HepG2 (cell line): ENCODE results near the gene KRTAP4-16. TPM values are rescaled to one million over a fixed set of nuclear protein-coding genes. Genes with fewer than 3 reads are reported as not detected.
A peak's percentile ranks its signal among the peaks of the same experiment; 100 is the strongest.
"Not testable (repeated sequence)": the region's sequence is repeated elsewhere in the genome, so short reads cannot be mapped to it uniquely, and the experiment has no call there.

Experiments used
- ATAC-seq: fragments of 200-7000 bp; cut with Tn5 transposase; 3 replicates; pipeline ENCODE4 v1.9.1; 2020; ENCODE audit warnings: mild to moderate bottlenecking, moderate library complexity
- BruUV-seq: library from RNA; stranded (reverse); fragments of 400-500 nt; replicated peaks from 2 replicates; lab custom pipeline; 2021; lab: Mats Ljungman, UMichigan
- CTCF ChIA-PET: fragments of 300-600 bp; formaldehyde crosslinking; extraction: SDS; loops from one replicate; lab custom pipeline; 2021; ENCODE audit warnings: low total read pairs, inconsistent platforms, low intra/inter-chr PET ratio; lab: Yijun Ruan, JAX
- POLR2A ChIA-PET: fragments of 350-600 bp; sonication (Branson Sonifier 250); formaldehyde crosslinking; loops from one replicate; lab custom pipeline; 2020; ENCODE audit warnings: antibody characterized with exemption, inconsistent platforms; lab: Yijun Ruan, JAX
- DNase-seq: peaks from one replicate; pipeline ENCODE4 v3.0.0-alpha.2; 2015; ENCODE audit warnings: low spot score
- FAIRE-seq: peaks from 3 replicates; lab custom pipeline; 2011; peaks lifted over from hg19 to GRCh38; lab: Jason Lieb, UNC
- H2AFZ ChIP-seq: one replicate; pipeline ENCODE4 v1.6.1; 2011; ENCODE audit warnings: low read length, inconsistent platforms
- H3K27ac ChIP-seq: fragments of 300-600 bp; 3 replicates; pipeline ENCODE4 v1.8.0; 2011; ENCODE audit warnings: mixed run types, mild to moderate bottlenecking, mixed read lengths, low read length, inconsistent platforms; ENCODE audit not compliant: insufficient read depth; ENCODE audit errors: extremely low read length
- H3K27me3 ChIP-seq, 2 experiments: fragments of 200-600 bp in 1 of 2; 2 replicates in 1 of 2; 3 replicates in 1 of 2; pipeline versions ENCODE4 v1.6.0 to v1.8.0; 2011; ENCODE audit warnings: low read length in 2 of 2, mild to moderate bottlenecking in 2 of 2, moderate library complexity in 2 of 2, inconsistent platforms in 1 of 2; ENCODE audit not compliant: insufficient read depth in 2 of 2, control insufficient read depth in 1 of 2
- H3K36me3 ChIP-seq, 2 experiments: fragments of 200-600 bp in 1 of 2; replicated peaks in 1 of 2; 2 replicates in 1 of 2; 3 replicates in 1 of 2; pipeline versions ENCODE4 v1.5.1 to v1.8.0; 2011; ENCODE audit warnings: low read length in 2 of 2, inconsistent platforms in 1 of 2; ENCODE audit not compliant: insufficient read depth in 2 of 2, control insufficient read depth in 1 of 2
- H3K4me1 ChIP-seq: 2 replicates; pipeline ENCODE4 v1.5.1; 2012; ENCODE audit warnings: low read length, inconsistent platforms; ENCODE audit not compliant: insufficient read depth
- H3K4me2 ChIP-seq: 2 replicates; pipeline ENCODE4 v1.6.0; 2011; ENCODE audit warnings: low read depth, low read length, inconsistent platforms
- H3K4me3 ChIP-seq, 3 experiments: fragments of 200-600 bp in 1 of 3; sonication (generic), shearing (Covaris generic) in 1 of 3; replicated peaks in 1 of 3; 2 replicates each; pipeline ENCODE4 v1.5.1; 2011 to 2016; ENCODE audit warnings: low read length in 3 of 3, inconsistent platforms in 2 of 3, low read depth in 2 of 3, mild to moderate bottlenecking in 2 of 3, control low read depth in 1 of 3, mixed read lengths in 1 of 3; ENCODE audit not compliant: insufficient read depth in 1 of 3
- H3K79me2 ChIP-seq: one replicate; pipeline ENCODE4 v1.6.1; 2011; ENCODE audit warnings: low read length, inconsistent platforms; ENCODE audit not compliant: insufficient read depth
- H3K9ac ChIP-seq: 2 replicates; pipeline ENCODE4 v1.6.0; 2011; ENCODE audit warnings: mild to moderate bottlenecking, low read depth, low read length, inconsistent platforms; ENCODE audit not compliant: insufficient read depth
- H3K9me3 ChIP-seq: 2 replicates; pipeline ENCODE4 v1.5.1; 2012; ENCODE audit warnings: mild to moderate bottlenecking, low read length
- H4K20me1 ChIP-seq: 2 replicates; pipeline ENCODE4 v1.6.0; 2011; ENCODE audit warnings: inconsistent platforms, mild to moderate bottlenecking, low read length, moderate library complexity; ENCODE audit not compliant: insufficient read depth
- ARID5B ChIP-seq: IDR thresholded peaks from 2 replicates; pipeline ENCODE4 v1.4.0; 2020; ENCODE audit warnings: mild to moderate bottlenecking, missing genetic modification reagents
- ATF3 ChIP-seq: sonication (generic); formaldehyde crosslinking; IDR thresholded peaks from 2 replicates; pipeline ENCODE4 v1.4.0; 2020; ENCODE audit warnings: missing genetic modification reagents
- BCL6 ChIP-seq: IDR thresholded peaks from 2 replicates; pipeline ENCODE4 v1.6.1; 2016; ENCODE audit warnings: missing genetic modification reagents, missing compliant biosample characterization
- FOSL1 ChIP-seq: sonication (generic); formaldehyde crosslinking; IDR thresholded peaks from 2 replicates; pipeline ENCODE4 v1.9.0; 2021; ENCODE audit warnings: missing genetic modification reagents, borderline replicate concordance
- FOSL2 ChIP-seq: sonication (generic); formaldehyde crosslinking; IDR thresholded peaks from 2 replicates; pipeline ENCODE4 v1.4.0; 2020; ENCODE audit warnings: missing genetic modification reagents
- FOXO1 ChIP-seq: sonication (generic); formaldehyde crosslinking; IDR thresholded peaks from 2 replicates; pipeline ENCODE4 v1.4.0; 2020; ENCODE audit warnings: missing genetic modification reagents
- KLF16 ChIP-seq, 2 experiments: sonication (generic) in 1 of 2; formaldehyde crosslinking in 1 of 2; IDR thresholded peaks; 2 replicates each; pipeline versions ENCODE4 v1.6.1 to v1.8.0; 2016 to 2023; ENCODE audit warnings: missing genetic modification reagents in 2 of 2, missing compliant biosample characterization in 1 of 2
- MIER3 ChIP-seq: IDR thresholded peaks from 2 replicates; pipeline ENCODE4 v1.6.1; 2016; ENCODE audit warnings: missing compliant biosample characterization, borderline replicate concordance
- PHF21A ChIP-seq: sonication (generic); formaldehyde crosslinking; IDR thresholded peaks from 2 replicates; pipeline ENCODE4 v1.5.0; 2020; ENCODE audit warnings: mild to moderate bottlenecking, missing genetic modification reagents
- SOX13 ChIP-seq, 3 experiments: fragments of 450-650 bp in 1 of 3; sonication (generic) in 1 of 3; formaldehyde crosslinking in 1 of 3; IDR thresholded peaks in 2 of 3; conservative IDR thresholded peaks in 1 of 3; 2 replicates each; pipeline versions ENCODE4 v1.5.0 to v1.6.1; 2016 to 2020; ENCODE audit warnings: antibody characterized with exemption in 1 of 3, mild to moderate bottlenecking in 1 of 3, missing compliant biosample characterization in 1 of 3, missing genetic modification reagents in 1 of 3, moderate library complexity in 1 of 3
- TCF7 ChIP-seq: sonication (generic); IDR thresholded peaks from 2 replicates; pipeline ENCODE4 v1.6.1; 2016; ENCODE audit warnings: antibody characterized with exemption, low read depth
- ZBTB25 ChIP-seq: IDR thresholded peaks from 2 replicates; pipeline ENCODE4 v1.6.1; 2018; ENCODE audit warnings: missing genetic modification reagents
- ZSCAN9 ChIP-seq: IDR thresholded peaks from 2 replicates; pipeline ENCODE4 v1.6.1; 2016; ENCODE audit warnings: borderline replicate concordance
- WGBS: methylation state at CpG from one replicate; pipeline ENCODE4 v1.1.6; 2017; ENCODE audit warnings: low lambda C conversion rate; 5-methylcytosine and 5-hydroxymethylcytosine counted together
- in situ Hi-C: cut with HindIII; loops from 2 replicates; pipeline ENCODE4 v1.10.0; 2017; ENCODE audit warnings: low pct_unique_long_range_greater_than_20kb; ENCODE audit not compliant: extremely low pct_ligation_motif_present
- intact Hi-C: fragments of 100-400 bp; cut with micrococcal nuclease; formaldehyde crosslinking; loops from one replicate; pipeline ENCODE4 v1.10.0; 2022; ENCODE audit not compliant: unreplicated experiment
- polyA plus RNA-seq, 8 experiments: library from polyadenylated mRNA; depleted of rRNA in 3 of 8; stranded (reverse) in 7 of 8; unstranded in 1 of 8; fragments of >200 nt; fragmentation: Illumina TruSeq in 4 of 8; extraction: Trizol in 4 of 8; gene quantifications; 2 replicates each; pipeline versions ENCODE4 v1.2.1 to v1.2.3, GENCODE V29; 2011 to 2016; ENCODE audit warnings: low read depth in 4 of 8, missing spikeins in 1 of 8, mixed read lengths in 1 of 8; ENCODE audit not compliant: insufficient read depth in 1 of 8
- total RNA-seq, 5 experiments: library from RNA; depleted of rRNA; stranded (reverse); fragments of >200 nt; fragmentation: Illumina TruSeq; extraction: Trizol; gene quantifications; 2 replicates each; pipeline ENCODE4 v1.2.3, GENCODE V29; 2016; ENCODE audit warnings: low read depth in 1 of 5

The KRTAP4-16 gene
- total and polyA plus RNA-seq, 2 of the 13 experiments (the other 11 are each of a cell fraction or from before 2014, with no cell fraction given) = not detected

GRCh38 chr17:41059276-41060051 is 42.5 kb downstream of the KRTAP4-16 start:
- H3K4me3 ChIP-seq, FAIRE-seq, H3K27me3 ChIP-seq, H4K20me1 ChIP-seq, H3K9me3 ChIP-seq, CTCF ChIA-PET, BruUV-seq, H3K79me2 ChIP-seq, H3K36me3 ChIP-seq, H2AFZ ChIP-seq: not testable (repeated sequence)
- 23% methylated on average over 8 of the region's 31 CpGs for WGBS
- DNase-seq (peak; percentile 99), ATAC-seq (peak; percentile 91)
- peak overlapping the region; percentile 51 for H3K9ac ChIP-seq
- peak overlapping the region; percentile 51 for H3K4me2 ChIP-seq
- peak overlapping the region; percentile 79 for H3K27ac ChIP-seq
- POLR2A ChIA-PET = interaction anchor here (0.7 to 1.6 kb wide), 10 partner anchors 11 to 157 kb away, joined by 3 to 15 read pairs (median 4); partner anchors contain the start of gene KRTAP3-1
- peaks cover 55% of the 10 kb centered on the region for H3K4me1 ChIP-seq
- in situ Hi-C loops = loop anchor here (5.0 to 10.0 kb wide), 2 partner anchors 52 to 105 kb away; partner anchors contain the start of gene KRTAP3-1
- intact Hi-C loops = loop anchor here (2.0 kb wide), 1 partner anchor 51 kb away; the partner anchor contains the start of gene KRTAP3-1
- TF ChIP-seq ARID5B (CRISPR knock-in tag) (peak; percentile 99), TCF7 (peak; percentile 97), MIER3 (CRISPR knock-in tag) (peak; percentile 77; the same call in 1 of the 2 replicates), KLF16 (CRISPR knock-in tag; IDR thresholded peaks at IDR 0.05) (peak in 1 of 2 experiments; percentile 38; a peak in 1 of 4 replicates), ZSCAN9 (CRISPR knock-in tag) (0 out of 2 replicates have a peak, but pooled peaks have one; percentile 31), FOSL2 (CRISPR knock-in tag) (peak; percentile 82), FOXO1 (CRISPR knock-in tag) (peak; percentile 34; the same call in 1 of the 2 replicates), PHF21A (CRISPR knock-in tag) (peak; percentile 60), SOX13 (IDR thresholded peaks at IDR 0.05) (peak; percentile 55; the same call in 1 of the 2 replicates), SOX13 (CRISPR knock-in tag; conservative IDR thresholded peaks at IDR 0.05 in 1 of 2, IDR thresholded peaks at IDR 0.05 in 1 of 2) (peak in 1 of 2 experiments; percentile 90; a peak in 2 of 4 replicates), FOSL1 (CRISPR knock-in tag) (peak; percentile 81; the same call in 1 of the 2 replicates), ZBTB25 (CRISPR knock-in tag) (0 out of 2 replicates have a peak, but pooled peaks have one; percentile 17), BCL6 (peak; percentile 56; the same call in 1 of the 2 replicates), ATF3 (CRISPR knock-in tag) (peak; percentile 71)
